ENCODE data around the gene WDFY3.
"Not testable (repeated sequence)": the region's sequence is repeated elsewhere in the genome, so short reads cannot be mapped to it uniquely, and the experiment has no call there.

Gene WDFY3

DNA sequence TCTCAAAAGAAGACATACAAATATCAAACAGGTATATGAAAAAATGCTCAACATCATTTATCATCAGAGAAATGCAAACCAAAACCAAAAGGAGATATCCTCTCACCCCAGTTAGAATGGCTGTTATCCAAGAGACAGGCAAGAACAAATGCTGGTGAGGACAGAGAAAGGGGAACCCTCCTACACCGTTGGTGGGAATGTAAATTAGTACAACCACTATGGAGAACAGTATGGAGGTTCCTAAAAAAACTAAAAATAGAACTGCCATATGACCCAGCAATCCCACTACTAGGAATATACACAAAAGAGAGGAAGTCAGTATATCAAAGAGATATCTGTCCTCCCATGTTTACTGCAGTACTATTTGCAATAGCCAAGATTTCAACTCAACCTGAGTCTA lies 300.1 kb downstream of the WDFY3 start:
- DNase-seq = no peak

DNA sequence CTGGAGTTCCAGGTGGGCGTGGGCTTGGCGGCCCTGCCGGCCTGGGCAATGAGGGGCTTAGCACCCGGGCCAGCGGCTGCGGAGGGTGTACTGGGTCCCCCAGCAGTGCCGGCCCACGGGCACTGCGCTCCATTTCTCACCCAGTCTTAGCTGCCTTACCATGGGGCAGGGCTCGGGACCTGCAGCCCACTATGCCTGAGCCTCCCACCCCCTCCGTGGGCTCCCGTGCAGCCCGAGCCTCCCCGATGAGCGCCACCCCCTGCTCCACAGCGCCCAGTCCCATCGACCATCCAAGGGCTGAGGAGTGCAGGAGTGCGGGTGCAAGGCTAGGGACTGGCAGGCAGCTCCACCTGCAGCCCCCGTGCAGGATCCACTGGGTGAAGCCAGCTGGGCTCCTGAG lies 301.7 kb downstream of the WDFY3 start:
- DNase-seq = not testable (repeated sequence)

- DNase-seq = no peak
Observed at GRCh38 chr4:84661191-84661939, 305.1 kb downstream of the WDFY3 start.

DNA sequence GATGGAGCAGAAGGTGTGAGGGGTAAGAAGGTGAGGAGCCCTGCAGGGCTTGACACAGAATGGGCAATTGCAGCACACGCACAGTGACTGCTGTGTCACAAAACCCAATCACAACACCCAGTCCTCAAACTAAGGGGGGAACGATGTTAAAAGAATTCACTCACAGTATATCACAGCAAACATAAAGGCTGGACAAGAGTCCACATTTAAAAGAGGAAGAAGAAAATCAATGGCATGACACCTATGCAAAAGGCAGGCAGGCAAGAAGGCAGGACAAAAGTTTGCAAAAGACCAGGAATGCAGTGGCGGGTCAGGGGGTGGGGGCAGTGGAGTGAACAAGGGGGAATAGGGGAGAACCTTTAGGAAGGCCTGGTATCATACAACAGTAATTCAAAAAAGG lies 305.9 kb downstream of the WDFY3 start:
- DNase-seq = no peak

GRCh38 chr4:84652478-84652877 lies 314.0 kb downstream of the WDFY3 start:
- DNase-seq = no peak

GRCh38 chr4:84651499-84651898 lies 315.0 kb downstream of the WDFY3 start:
- no peak for DNase-seq

GRCh38 chr4:84648863-84649647 lies 317.4 kb downstream of the WDFY3 start:
- DNase-seq = no peak

DNA sequence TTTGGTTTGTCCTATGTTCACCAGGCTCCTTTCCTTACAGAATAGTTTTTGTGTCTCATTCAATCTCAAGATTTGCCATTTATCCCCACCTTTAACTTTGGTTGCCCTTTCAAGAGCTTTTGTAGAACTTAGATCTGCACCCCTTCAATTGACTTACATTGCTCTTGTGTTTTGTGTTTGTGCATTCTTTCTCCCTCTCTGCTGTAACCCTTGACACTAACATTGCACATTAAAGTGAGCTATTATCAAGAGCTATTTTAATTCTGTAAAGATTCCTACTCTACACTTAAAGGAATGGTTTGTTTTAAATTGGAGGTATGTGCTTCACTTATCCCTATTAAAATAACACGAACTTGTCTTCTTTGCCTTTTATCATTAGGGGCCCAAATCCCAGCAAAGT lies 318.3 kb downstream of the WDFY3 start:
- no peak for DNase-seq

DNA sequence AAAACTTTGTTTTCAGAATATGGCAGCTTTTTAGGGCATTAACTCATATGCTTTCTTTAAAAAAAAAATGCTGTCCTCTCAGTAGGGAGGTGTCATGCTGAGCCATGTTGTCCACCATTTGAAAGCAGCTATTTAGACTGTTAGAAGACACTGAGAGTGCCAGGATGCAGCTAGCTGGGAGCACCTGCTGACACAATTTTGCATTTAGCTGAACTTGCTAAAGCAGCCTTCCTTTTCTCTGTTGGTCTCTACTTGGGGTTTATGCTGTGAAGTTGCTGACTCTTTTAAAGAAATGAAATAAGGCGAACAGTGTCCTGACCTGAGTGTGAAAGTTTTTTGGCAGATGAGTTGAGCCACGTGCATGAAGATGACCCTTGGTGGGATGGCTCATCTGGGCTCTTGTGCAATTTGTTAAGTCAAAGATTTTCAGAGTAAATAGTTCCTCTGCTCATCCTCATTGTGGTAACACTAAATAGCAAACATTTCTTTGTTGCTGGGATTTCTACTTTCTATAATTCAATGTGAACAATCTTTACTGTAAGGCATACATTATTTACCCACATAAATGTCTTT lies 319.1 kb downstream of the WDFY3 start:
- DNase-seq = no peak

GRCh38 chr4:84644087-84644486 lies 322.4 kb downstream of the WDFY3 start:
- no peak for DNase-seq

DNA sequence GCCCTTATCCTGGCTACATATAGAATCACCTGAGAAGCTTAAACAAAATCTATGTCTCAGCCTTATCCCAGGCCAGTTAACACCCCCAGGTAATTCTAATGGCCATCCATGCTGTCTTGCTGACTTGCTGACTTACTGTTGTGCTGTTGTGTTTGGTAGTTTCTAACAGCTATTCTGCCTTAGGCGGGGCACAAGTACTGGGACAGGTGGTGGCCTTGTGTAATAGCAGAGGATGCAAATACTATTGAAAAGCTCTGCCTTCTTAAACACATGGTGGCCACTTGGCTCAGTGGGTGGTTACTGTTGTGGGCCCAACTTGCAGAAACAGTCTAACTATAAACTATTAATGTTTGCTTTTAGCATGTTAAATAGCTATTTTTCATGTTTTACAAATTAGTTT lies 327.3 kb downstream of the WDFY3 start:
- no peak for DNase-seq

DNA sequence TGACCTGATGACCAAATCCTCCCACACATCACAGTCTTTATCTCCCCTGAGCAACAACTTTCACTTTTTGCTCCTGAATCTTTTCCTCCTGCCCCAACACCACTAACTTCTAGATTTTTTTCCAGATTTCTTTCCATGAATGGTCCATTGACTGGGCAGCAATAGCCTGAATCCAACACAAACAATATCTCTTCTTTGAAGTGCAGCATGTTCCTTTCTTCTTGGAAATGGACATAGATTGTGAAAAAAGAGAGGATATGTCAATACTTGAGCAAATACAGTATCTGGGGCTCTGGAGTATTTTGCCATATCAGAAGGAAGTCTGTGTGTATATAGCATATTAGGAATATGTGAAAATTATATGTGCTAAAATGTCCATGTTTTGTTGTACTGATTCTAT lies 328.4 kb downstream of the WDFY3 start:
- no peak for DNase-seq

DNA sequence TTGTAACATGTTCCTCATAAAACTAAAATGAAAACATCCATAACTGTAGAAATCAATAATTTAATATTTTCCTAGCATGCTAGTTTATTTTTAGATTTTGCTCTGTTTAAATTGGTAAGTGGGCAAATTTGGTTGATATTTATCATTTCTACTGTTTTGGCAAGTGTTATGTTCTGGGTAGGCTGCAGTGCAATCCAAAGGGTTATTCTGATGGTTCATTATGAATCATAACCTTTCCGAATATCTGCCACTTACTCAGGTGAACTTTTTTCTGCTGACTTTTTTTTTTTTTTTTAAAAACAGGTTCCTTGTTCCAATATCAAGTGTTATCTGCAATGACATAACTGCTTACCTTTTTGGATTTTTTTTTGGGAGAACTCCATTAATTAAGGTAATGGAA lies 331.5 kb downstream of the WDFY3 start:
- DNase-seq = no peak

GRCh38 chr4:84632092-84632491 lies 334.4 kb downstream of the WDFY3 start:
- no peak for DNase-seq

DNA sequence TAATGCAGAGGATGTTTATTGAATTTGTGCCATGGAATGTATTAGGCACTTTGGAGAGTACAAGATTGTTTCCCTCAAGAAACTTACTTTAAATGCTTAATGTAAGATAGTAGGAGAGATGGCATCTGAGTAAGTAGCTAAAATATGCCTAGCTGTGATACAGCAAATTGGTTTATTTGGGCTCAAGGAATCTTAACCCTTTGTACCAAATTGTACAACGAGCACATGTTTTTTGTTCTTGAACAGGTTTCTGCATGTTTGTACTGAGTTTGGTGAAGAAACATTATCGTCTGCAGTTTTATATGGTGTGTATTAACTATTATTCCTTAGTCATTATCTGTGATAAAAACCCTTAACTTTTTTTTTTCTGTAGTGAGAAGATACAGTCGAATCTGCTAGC lies 334.9 kb downstream of the WDFY3 start:
- DNase-seq = no peak

DNA sequence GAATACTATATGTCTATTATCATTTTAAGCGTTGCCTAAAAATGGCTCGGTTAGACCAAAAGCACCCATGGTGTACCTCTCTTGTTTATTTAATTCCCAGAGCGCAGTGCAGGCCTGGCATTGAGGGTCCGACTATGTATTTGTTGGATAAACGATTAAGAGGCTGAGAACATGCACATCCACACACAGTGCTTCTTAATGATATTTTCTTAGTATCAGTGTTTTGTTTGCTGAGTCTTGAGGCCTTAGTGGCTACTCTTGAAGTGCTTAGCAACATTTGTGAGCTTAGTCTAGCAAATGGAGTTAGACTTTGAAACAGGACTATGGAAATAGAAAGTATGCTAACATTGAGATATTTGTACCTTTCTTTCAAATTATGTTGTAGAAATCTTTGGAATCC lies 339.8 kb downstream of the WDFY3 start:
- DNase-seq = no peak

DNA sequence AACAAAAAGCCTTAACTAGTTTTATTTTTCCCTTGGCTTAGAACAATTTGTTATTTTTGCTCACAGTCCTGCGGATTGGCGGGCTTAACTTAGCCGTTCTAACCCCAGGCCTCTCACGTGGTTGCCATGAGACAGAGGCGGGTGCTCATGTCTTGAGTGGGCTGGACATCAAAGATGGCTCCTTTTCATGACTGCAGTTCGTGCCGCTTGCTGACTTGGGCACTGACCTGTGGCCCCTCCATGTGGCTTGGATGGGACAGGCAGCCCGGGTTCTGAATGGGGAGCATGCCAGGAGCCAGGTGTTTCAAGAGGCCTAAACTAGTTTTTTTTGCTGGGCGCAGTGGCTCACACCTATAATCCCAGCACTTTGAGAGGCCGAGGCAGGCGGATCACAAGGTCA lies 342.8 kb downstream of the WDFY3 start:
- DNase-seq = no peak

- no peak for DNase-seq
Observed at GRCh38 chr4:84622959-84623358, 343.5 kb downstream of the WDFY3 start.

Data from activated CD4-positive, alpha-beta T cell treated with anti-CD3 and anti-CD28 coated beads, Interleukin-10, Interleukin-2, amounts not matched to agents 100 ng/mL and 50 ng/mL, durations not matched to agents 16 hours and 8 hours (primary cell).